Psoas muscle (tissue), 8 donors: Measurements from ENCODE around the gene MMD2. TPM values are rescaled to one million over a fixed set of nuclear protein-coding genes. Genes with fewer than 3 reads are reported as not detected.

Experiments
- ATAC-seq, 4 donors: fragments of 200-7000 bp; cut with Tn5 transposase; one replicate each; pipeline ENCODE4 v1.9.1; 2020; ENCODE audit warnings: moderate library complexity in 3 of 4, mild to moderate bottlenecking in 2 of 4
- DNase-seq, 2 donors: peaks; one replicate each; pipeline ENCODE4 v3.0.0-alpha.2; 2020
- H3K27ac ChIP-seq: fragments of 200-600 bp; one replicate; pipeline ENCODE4 v1.8.0; 2022
- H3K27me3 ChIP-seq, 3 donors: fragments of 200-600 bp in 1 of 3; one replicate each; pipeline versions ENCODE4 v1.6.1 to v1.8.0; 2013 to 2022; ENCODE audit warnings: low read length in 2 of 3, mild to moderate bottlenecking in 2 of 3, moderate library complexity in 1 of 3; ENCODE audit not compliant: insufficient read depth in 3 of 3
- H3K36me3 ChIP-seq, 2 donors: fragments of 200-600 bp in 1 of 2; one replicate each; pipeline versions ENCODE4 v1.6.1 to v1.8.0; 2013 to 2022; ENCODE audit warnings: low read depth in 1 of 2, mild to moderate bottlenecking in 1 of 2, moderate library complexity in 1 of 2; ENCODE audit not compliant: insufficient read depth in 1 of 2
- H3K4me1 ChIP-seq: fragments of 200-600 bp; one replicate; pipeline ENCODE4 v1.8.0; 2022
- H3K4me3 ChIP-seq: fragments of 200-600 bp; one replicate; pipeline ENCODE4 v1.8.0; 2022; ENCODE audit warnings: mild to moderate bottlenecking
- H3K9me3 ChIP-seq: fragments of 200-600 bp; one replicate; pipeline ENCODE4 v1.8.0; 2022
- whole genome bisulfite sequencing, 3 donors: extraction: QIAGEN DNeasy Blood & Tissue Kit; methylation state at CpG; one replicate each; pipeline versions ENCODE4 v1.1.6 to v1.1.7; 2013; 5-methylcytosine and 5-hydroxymethylcytosine counted together
- intact Hi-C, 2 donors: fragments of 100-400 bp; cut with DNase I; formaldehyde crosslinking; loops; one replicate each; pipeline versions ENCODE4 v1.11.0 to v1.14.2; 2022
- polyA plus RNA-seq, 3 donors: library from polyadenylated mRNA; stranded (reverse); fragments of 200-250 nt; gene quantifications; one replicate each; pipeline ENCODE4 v1.2.3, GENCODE V29; 2013
- total RNA-seq, 4 donors: library from RNA; stranded (reverse); fragmentation: NEBNext Ultra II Directional in 2 of 4; extraction: Animal tissue kit (Norgen Biotek cat#: 25700) in 2 of 4; gene quantifications; one replicate each; pipeline versions ENCODE4 v1.2.1 to v1.2.4, GENCODE V29; 2021 to 2023
- TF ChIP-seq, protein P1 (sequence below): fragments of 200-600 bp; IDR thresholded peaks from one replicate; pipeline ENCODE4 v1.8.0; 2022; ENCODE audit warnings: antibody characterized with exemption
- donor health status: healthy with polysubstance abuse.
- donor health status: DM: no; HTN: no; CAD: no; lungs with moderate emphysema.
- donor health status: Bipolar disorder and iron deficiency.
- donor health status: healthy.
- donor health status: DM: yes; HTN: yes; CAD: no.
- donor health status: DM: no; HTN: no; CAD: no.
- donor health status: DM: no; HTN: no; CAD: no.
- donor health status: DM: yes; HTN: yes; CAD: no.

MMD2 gene
- total and polyA plus RNA-seq, 7 donors: 0.01 TPM; not detected in 6

DNA sequence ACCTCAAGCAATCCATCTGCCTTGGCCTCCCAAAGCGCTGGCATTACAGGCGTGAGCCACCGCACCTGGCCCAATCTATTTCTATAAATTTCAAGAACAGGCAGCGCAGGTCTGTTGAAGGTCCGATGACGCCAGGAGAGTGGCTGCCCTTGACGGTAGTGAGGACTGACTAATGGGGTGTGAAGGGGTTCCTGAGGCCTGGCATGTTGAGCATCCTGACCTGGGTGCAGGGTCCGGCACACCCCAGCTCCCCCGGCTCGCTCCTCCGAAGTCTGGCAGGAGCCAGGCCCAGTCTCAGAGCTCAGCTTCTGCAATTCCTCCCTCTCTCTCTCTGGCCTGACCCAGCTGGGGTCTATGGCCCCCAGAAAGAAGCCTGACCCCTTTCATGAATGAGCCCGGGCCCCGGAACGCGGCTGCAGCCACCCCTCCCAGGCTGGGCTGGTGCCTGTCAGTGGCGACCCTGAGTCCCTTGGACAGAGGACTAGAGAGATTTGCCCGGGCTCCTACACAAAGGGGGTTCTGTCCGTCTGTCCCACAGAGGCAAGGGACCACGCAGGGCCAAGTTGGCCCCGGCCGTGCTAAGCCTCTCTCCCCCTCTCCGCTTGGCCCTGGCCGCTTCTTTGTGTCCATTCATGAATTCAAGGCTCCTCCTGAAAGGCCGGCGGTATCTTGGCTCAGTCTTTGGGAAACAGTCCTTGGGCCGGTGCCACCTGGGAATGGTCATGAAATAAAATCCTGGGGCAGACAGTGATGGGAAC, 18.8 kb downstream of the MMD2 start:
- TF ChIP-seq, protein P1, sequence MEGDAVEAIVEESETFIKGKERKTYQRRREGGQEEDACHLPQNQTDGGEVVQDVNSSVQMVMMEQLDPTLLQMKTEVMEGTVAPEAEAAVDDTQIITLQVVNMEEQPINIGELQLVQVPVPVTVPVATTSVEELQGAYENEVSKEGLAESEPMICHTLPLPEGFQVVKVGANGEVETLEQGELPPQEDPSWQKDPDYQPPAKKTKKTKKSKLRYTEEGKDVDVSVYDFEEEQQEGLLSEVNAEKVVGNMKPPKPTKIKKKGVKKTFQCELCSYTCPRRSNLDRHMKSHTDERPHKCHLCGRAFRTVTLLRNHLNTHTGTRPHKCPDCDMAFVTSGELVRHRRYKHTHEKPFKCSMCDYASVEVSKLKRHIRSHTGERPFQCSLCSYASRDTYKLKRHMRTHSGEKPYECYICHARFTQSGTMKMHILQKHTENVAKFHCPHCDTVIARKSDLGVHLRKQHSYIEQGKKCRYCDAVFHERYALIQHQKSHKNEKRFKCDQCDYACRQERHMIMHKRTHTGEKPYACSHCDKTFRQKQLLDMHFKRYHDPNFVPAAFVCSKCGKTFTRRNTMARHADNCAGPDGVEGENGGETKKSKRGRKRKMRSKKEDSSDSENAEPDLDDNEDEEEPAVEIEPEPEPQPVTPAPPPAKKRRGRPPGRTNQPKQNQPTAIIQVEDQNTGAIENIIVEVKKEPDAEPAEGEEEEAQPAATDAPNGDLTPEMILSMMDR: no peak
- WGBS, 3 donors: 68 to 78% (median 72%) methylated on average over 26 of the region's 26 CpGs

DNA sequence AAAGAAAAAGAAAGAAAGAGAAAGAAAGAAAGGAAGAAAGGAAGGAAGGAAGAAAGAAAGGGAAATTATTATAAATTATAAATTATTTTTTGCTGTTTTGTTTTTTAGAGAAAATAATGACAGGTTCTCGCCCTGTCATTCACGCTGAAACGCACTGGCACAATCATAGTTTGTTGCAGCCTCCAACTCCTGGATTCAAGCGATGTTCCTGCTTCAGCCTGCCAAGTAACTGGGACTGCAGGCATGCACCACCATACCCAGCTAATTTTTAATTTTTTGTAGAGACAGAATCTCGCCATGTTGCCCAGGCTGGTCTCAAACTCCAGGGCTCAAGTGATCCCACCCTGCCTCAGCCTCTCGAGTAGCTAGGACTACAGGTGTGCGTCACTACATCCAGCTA, 21.6 kb downstream of the MMD2 start:
- DNase-seq: no peak
- Histone ChIP-seq H3K36me3 (no peaks in the 10 kb centered on the region), H3K4me3 (no peak overlapping the region), H3K9me3 (no peaks in the 10 kb centered on the region), H3K4me1 (no peaks in the 10 kb centered on the region), H3K27me3 (peaks cover 0 to 2% (median 0%) of the 10 kb centered on the region in 3 donors), H3K27ac (no peak overlapping the region)
- no peak for ATAC-seq
- intact Hi-C loops: no loop called here
- WGBS, 3 donors: 75 to 80% (median 77%) methylated on average over 7 of the region's 7 CpGs
- TF ChIP-seq, protein P1: no peak

More for the DNA sequence above, 18.8 kb downstream of the MMD2 start:
- Histone ChIP-seq H3K27me3 (peaks cover 0 to 2% (median 0%) of the 10 kb centered on the region in 3 donors), H3K4me1 (no peaks in the 10 kb centered on the region), H3K36me3 (no peaks in the 10 kb centered on the region), H3K4me3 (no peak overlapping the region), H3K9me3 (no peaks in the 10 kb centered on the region), H3K27ac (no peak overlapping the region)
- DNase-seq (no peak), ATAC-seq (no peak)
- intact Hi-C loops: no loop called here

DNA sequence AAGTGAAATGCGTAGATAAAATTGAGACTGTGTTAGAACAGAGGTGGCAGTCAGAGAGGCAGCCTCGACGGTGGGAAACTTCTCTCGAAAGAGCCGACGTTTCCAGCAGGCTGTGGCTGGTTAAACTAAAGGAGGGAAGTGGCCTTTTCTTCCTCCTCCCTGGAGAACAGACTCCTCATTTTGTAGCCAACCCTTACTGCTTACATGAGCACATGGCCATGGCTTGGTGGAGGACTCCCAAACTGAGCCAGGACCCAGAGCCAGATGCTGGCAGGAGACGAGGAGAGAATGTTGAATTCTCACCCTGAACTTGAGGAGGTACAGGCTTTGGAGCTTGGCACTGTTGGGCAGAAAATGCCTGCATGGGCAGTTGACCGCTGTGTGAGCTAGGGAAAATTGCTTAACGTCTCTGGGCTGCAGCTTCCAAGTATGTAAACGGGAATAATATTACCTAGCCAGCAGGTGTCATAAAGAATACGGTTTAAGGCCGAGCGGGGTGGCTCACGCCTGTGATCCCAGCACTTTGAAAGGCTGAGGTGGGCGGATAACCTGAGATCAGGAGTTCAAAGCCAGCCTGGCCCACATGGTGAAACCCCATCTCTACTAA, 24.5 kb downstream of the MMD2 start:
- no peak for DNase-seq
- H3K36me3 ChIP-seq: no peaks in the 10 kb centered on the region
- no peak overlapping the region for H3K4me3 ChIP-seq
- peaks cover 0 to 3% (median 2%) of the 10 kb centered on the region in 3 donors for H3K27me3 ChIP-seq
- intact Hi-C loops: no loop called here
- TF ChIP-seq, protein P1: no peak
- no peaks in the 10 kb centered on the region for H3K9me3 ChIP-seq
- no peak overlapping the region for H3K27ac ChIP-seq
- H3K4me1 ChIP-seq: no peaks in the 10 kb centered on the region
- no peak for ATAC-seq
- 71 to 74% (median 72%) methylated on average over 15 of the region's 15 CpGs for WGBS, 3 donors

DNA sequence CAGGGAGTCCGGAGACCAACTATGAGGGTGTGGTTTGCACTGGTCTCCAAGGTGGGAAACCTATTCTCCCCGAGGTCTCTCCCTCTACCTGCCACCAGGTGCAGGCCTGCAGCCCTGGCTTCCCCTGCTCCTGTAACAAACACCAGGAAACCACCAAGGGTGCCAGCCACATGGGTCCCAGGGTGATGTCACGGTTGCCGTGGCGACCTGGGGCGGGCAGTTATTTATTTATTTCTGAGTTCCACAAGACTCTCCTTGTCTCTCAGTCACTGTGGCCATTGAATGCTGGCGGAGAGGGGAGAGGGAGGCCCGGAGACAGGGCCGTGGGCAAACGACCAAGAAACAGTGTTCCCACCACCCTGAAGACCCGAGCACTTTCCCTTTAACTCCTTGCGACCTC, 27.0 kb downstream of the MMD2 start:
- H3K4me3 ChIP-seq: no peak overlapping the region
- DNase-seq (no peak), ATAC-seq (no peak)
- no peaks in the 10 kb centered on the region for H3K4me1 ChIP-seq
- no peak overlapping the region for H3K27ac ChIP-seq
- WGBS, 3 donors: 38 to 43% (median 42%) methylated on average over 12 of the region's 12 CpGs
- peaks cover 2 to 6% (median 3%) of the 10 kb centered on the region in 3 donors for H3K27me3 ChIP-seq
- intact Hi-C loops: no loop called here
- no peaks in the 10 kb centered on the region for H3K36me3 ChIP-seq
- no peaks in the 10 kb centered on the region for H3K9me3 ChIP-seq
- TF ChIP-seq, protein P1: no peak
